Measurements from ENCODE around the gene ASGR1. TPM values are rescaled to one million over a fixed set of nuclear protein-coding genes. Genes with fewer than 3 reads are reported as not detected.
"Not testable (repeated sequence)": the region's sequence is repeated elsewhere in the genome, so short reads cannot be mapped to it uniquely, and the experiment has no call there.

Gene ASGR1
- total RNA-seq, 2 experiments from 2014 or later, result 2.8 to 4.4 TPM

- peak; percentile 58 for DNase-seq
- H3K4me3 Mint-ChIP-seq, result peak overlapping the region; percentile 32
- no peaks in the 10 kb centered on the region for H3K36me3 Mint-ChIP-seq
- peaks cover 17% of the 10 kb centered on the region for H3K4me1 Mint-ChIP-seq
- H3K9me3 Mint-ChIP-seq, result no peaks in the 10 kb centered on the region
- peak overlapping the region; percentile 88 for H3K27ac Mint-ChIP-seq
- H3K27me3 Mint-ChIP-seq, result peaks cover 12% of the 10 kb centered on the region
These were observed 46.6 kb downstream of the ASGR1 start for GRCh38 chr17:7132511-7133094.

DNA sequence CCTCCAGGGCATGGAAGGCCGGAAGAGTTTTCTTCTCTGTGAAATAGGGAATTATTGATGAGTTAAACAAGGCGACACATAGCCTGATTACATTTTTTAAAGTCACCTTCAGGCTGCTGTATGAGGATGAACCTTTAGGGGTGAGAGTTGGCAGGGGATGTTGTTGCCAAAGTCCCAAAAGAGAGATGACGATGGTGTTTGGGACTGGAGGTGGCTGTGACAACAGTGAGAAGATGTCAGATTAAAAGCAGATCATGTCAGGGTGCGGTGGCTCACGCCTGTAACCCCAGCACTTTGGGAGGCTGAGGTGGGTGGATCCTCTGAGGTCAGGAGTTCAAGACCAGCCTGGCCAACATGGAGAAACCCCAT is 47.8 kb downstream of the ASGR1 start:
- H3K36me3 Mint-ChIP-seq, result no peaks in the 10 kb centered on the region
- H3K9me3 Mint-ChIP-seq, result no peaks in the 10 kb centered on the region
- DNase-seq, result no peak
- peaks cover 17% of the 10 kb centered on the region for H3K4me1 Mint-ChIP-seq
- no peak overlapping the region for H3K27ac Mint-ChIP-seq
- peaks cover 2% of the 10 kb centered on the region for H3K27me3 Mint-ChIP-seq
- no peak overlapping the region for H3K4me3 Mint-ChIP-seq

GRCh38 chr17:7130621-7131422 is 48.3 kb downstream of the ASGR1 start:
- H3K27ac Mint-ChIP-seq, result peak overlapping the region; percentile 13
- peaks cover 17% of the 10 kb centered on the region for H3K4me1 Mint-ChIP-seq
- no peaks in the 10 kb centered on the region for H3K36me3 Mint-ChIP-seq
- DNase-seq, result no peak
- no peaks in the 10 kb centered on the region for H3K27me3 Mint-ChIP-seq
- H3K4me3 Mint-ChIP-seq, result no peak overlapping the region
- no peaks in the 10 kb centered on the region for H3K9me3 Mint-ChIP-seq

DNA sequence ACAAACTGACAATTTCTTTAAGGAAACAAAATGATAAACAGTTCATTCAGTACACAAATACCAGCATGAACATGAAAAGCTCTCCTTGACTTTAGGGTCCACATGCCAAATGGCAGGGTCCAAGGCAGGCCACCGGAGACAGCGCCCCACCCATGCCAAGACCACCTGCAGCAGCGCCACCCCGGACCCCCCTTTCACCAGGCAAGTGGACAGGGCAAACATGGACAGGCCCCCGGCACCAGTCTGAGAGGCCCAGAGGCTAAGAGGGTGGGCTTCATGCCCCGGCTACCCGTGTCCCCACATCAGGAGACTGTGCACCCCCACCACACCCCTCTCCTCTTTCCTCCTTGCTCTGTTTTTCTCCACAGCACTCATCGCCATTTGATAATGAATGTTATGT is 49.9 kb downstream of the ASGR1 start:
- Mint-ChIP-seq H3K27ac (no peak overlapping the region), H3K4me1 (peaks cover 17% of the 10 kb centered on the region)

GRCh38 chr17:7128160-7128559 is 51.0 kb downstream of the ASGR1 start:
- Mint-ChIP-seq H3K27me3 (peaks cover 2% of the 10 kb centered on the region), H3K4me3 (no peak overlapping the region), H3K36me3 (no peaks in the 10 kb centered on the region), H3K27ac (no peak overlapping the region), H3K9me3 (no peaks in the 10 kb centered on the region), H3K4me1 (peaks cover 12% of the 10 kb centered on the region)
- DNase-seq, result no peak

More for the DNA sequence above, 49.9 kb downstream of the ASGR1 start:
- H3K27me3 Mint-ChIP-seq, result no peaks in the 10 kb centered on the region
- no peak overlapping the region for H3K4me3 Mint-ChIP-seq
- no peak for DNase-seq
- no peaks in the 10 kb centered on the region for H3K36me3 Mint-ChIP-seq
- no peaks in the 10 kb centered on the region for H3K9me3 Mint-ChIP-seq

- not testable (repeated sequence) for DNase-seq, H3K36me3 Mint-ChIP-seq, H3K27me3 Mint-ChIP-seq, H3K4me1 Mint-ChIP-seq, H3K9me3 Mint-ChIP-seq, H3K27ac Mint-ChIP-seq, H3K4me3 Mint-ChIP-seq
These were observed 51.7 kb downstream of the ASGR1 start for GRCh38 chr17:7127501-7127900.

GRCh38 chr17:7126386-7126785 is 52.8 kb downstream of the ASGR1 start:
- not testable (repeated sequence) for H3K36me3 Mint-ChIP-seq, H3K27me3 Mint-ChIP-seq, H3K4me3 Mint-ChIP-seq, DNase-seq, H3K4me1 Mint-ChIP-seq, H3K27ac Mint-ChIP-seq, H3K9me3 Mint-ChIP-seq

DNA sequence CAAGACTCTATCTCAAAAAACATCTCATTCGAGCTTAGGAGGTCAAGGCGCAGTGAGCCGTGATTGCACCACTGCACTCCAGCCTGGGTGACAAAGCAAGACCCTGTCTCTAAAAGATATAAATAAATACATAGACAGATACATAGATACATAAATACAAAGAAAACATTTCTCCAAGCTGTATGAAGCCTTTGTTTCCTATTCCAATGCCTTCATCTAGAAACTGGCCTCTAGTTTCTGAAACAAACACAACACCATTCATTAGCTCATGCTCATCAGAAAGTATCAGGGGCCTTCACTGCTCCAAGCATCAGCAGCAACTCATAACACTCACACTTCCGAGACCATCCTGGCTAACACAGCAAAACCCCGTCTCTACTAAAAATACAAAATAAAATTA is 54.2 kb downstream of the ASGR1 start:
- DNase-seq, result no peak
- Mint-ChIP-seq H3K4me3 (no peak overlapping the region), H3K9me3 (no peaks in the 10 kb centered on the region), H3K4me1 (peaks cover 2% of the 10 kb centered on the region), H3K36me3 (no peaks in the 10 kb centered on the region), H3K27ac (no peak overlapping the region), H3K27me3 (peaks cover 10% of the 10 kb centered on the region)

- no peaks in the 10 kb centered on the region for H3K9me3 Mint-ChIP-seq
- H3K4me1 Mint-ChIP-seq, result peaks cover 2% of the 10 kb centered on the region
- H3K27ac Mint-ChIP-seq, result no peak overlapping the region
- H3K4me3 Mint-ChIP-seq, result no peak overlapping the region
- H3K36me3 Mint-ChIP-seq, result no peaks in the 10 kb centered on the region
- peaks cover 17% of the 10 kb centered on the region for H3K27me3 Mint-ChIP-seq
- DNase-seq, result no peak
These were observed 55.3 kb downstream of the ASGR1 start for GRCh38 chr17:7123844-7124243.

Other genes with a start within 250 kb of the ASGR1 start
- not detected for gene ALOX12, start 183.3 kb downstream of the ASGR1 start, total RNA-seq
- gene RNASEK, start 166.7 kb downstream of the ASGR1 start, total RNA-seq, result 10 to 100 TPM; 90.6 to 98.6 TPM
- gene BCL6B, start 156.3 kb downstream of the ASGR1 start, total RNA-seq, result 1 to 10 TPM in 1 of 2 experiments, under 1 TPM in 1; 0.85 to 1.0 TPM
- 1 to 10 TPM; 5.2 to 6.2 TPM for gene SLC16A13, start 143.4 kb downstream of the ASGR1 start, total RNA-seq
- gene SLC16A11, start 135.3 kb downstream of the ASGR1 start, total RNA-seq, result 1 to 10 TPM; 1.5 to 1.8 TPM
- gene CLEC10A, start 99.1 kb downstream of the ASGR1 start, total RNA-seq, result not detected
- gene ASGR2, start 64.5 kb downstream of the ASGR1 start, total RNA-seq, result not detected
- gene DLG4, start 40.5 kb upstream of the ASGR1 start, total RNA-seq, result 1 to 10 TPM; 8.9 to 9.8 TPM
- gene ACADVL, start 40.6 kb upstream of the ASGR1 start, total RNA-seq, result 100 to 1,000 TPM; 245 to 256 TPM
- 10 to 100 TPM; 64.4 to 66.5 TPM for gene DVL2, start 55.1 kb upstream of the ASGR1 start, total RNA-seq
- 10 to 100 TPM; 28.1 to 28.8 TPM for gene PHF23, start 60.1 kb upstream of the ASGR1 start, total RNA-seq
- gene GABARAP, start 63.1 kb upstream of the ASGR1 start, total RNA-seq, result 100 to 1,000 TPM; 112 to 113 TPM
- gene CTDNEP1, start 72.4 kb upstream of the ASGR1 start, total RNA-seq, result 100 to 1,000 TPM; 180 to 191 TPM
- 100 to 1,000 TPM in 1 of 2 experiments, 10 to 100 TPM in 1; 99.0 to 110 TPM for gene ELP5, start 72.8 kb upstream of the ASGR1 start, total RNA-seq
- gene CLDN7, start 83.1 kb upstream of the ASGR1 start, total RNA-seq, result 1 to 10 TPM in 1 of 2 experiments, under 1 TPM in 1; 0.90 to 1.6 TPM
- gene SLC2A4, start 102.3 kb upstream of the ASGR1 start, total RNA-seq, result under 1 TPM; 0.54 to 0.56 TPM
- gene YBX2, start 115.3 kb upstream of the ASGR1 start, total RNA-seq, result under 1 TPM; 0.19 to 0.24 TPM
- gene EIF5A, start 128.3 kb upstream of the ASGR1 start, total RNA-seq, result 1,000 to 10,000 TPM; 1,429 to 1,492 TPM
- 10 to 100 TPM; 58.4 to 62.6 TPM for gene GPS2, start 136.0 kb upstream of the ASGR1 start, total RNA-seq
- 10 to 100 TPM; 44.1 to 46.0 TPM for gene NEURL4, start 150.0 kb upstream of the ASGR1 start, total RNA-seq
- 100 to 1,000 TPM; 235 to 238 TPM for gene ACAP1, start 157.2 kb upstream of the ASGR1 start, total RNA-seq
- 1 to 10 TPM; 4.0 to 4.5 TPM for gene KCTD11, start 172.8 kb upstream of the ASGR1 start, total RNA-seq
- not detected for gene TMEM95, start 175.8 kb upstream of the ASGR1 start, total RNA-seq
- 1 to 10 TPM; 4.3 to 5.0 TPM for gene TNK1, start 201.7 kb upstream of the ASGR1 start, total RNA-seq
- 10 to 100 TPM; 63.0 to 66.8 TPM for gene PLSCR3, start 215.2 kb upstream of the ASGR1 start, total RNA-seq
- gene TMEM256, start 224.7 kb upstream of the ASGR1 start, total RNA-seq, result 10 to 100 TPM; 42.7 to 44.3 TPM
- 1 to 10 TPM; 8.8 to 9.3 TPM for gene NLGN2, start 228.5 kb upstream of the ASGR1 start, total RNA-seq
- gene SPEM1, start 241.0 kb upstream of the ASGR1 start, total RNA-seq, result not detected
- not detected for gene SPEM2, start 246.2 kb upstream of the ASGR1 start, total RNA-seq
- gene SPEM3, start 249.5 kb upstream of the ASGR1 start, total RNA-seq, result not detected

Measured in activated naive CD8-positive, alpha-beta T cell treated with anti-CD3 and anti-CD28 coated beads for 36 hours (primary cell).